Astrocyte (in vitro differentiated cells and primary cell): ENCODE data around the gene MYPN. TPM values are rescaled to one million over a fixed set of nuclear protein-coding genes. Genes with fewer than 3 reads are reported as not detected.

Experiments
- DNase-seq: peaks from one replicate; pipeline ENCODE4 v3.0.0-alpha.2; 2010; ENCODE audit warnings: low read depth
- FAIRE-seq: peaks from 2 replicates; lab custom pipeline; 2011; peaks lifted over from hg19 to GRCh38; lab: Jason Lieb, UNC
- H2AFZ ChIP-seq: 2 replicates; pipeline ENCODE4 v1.6.0; 2012; ENCODE audit warnings: low read depth, low read length, inconsistent platforms
- H3K27ac ChIP-seq: 2 replicates; pipeline ENCODE4 v1.5.1; 2011; ENCODE audit warnings: low read depth, low read length, inconsistent platforms
- H3K27me3 ChIP-seq: 2 replicates; pipeline ENCODE4 v1.6.0; 2011; ENCODE audit warnings: low read length, inconsistent platforms; ENCODE audit not compliant: insufficient read depth
- H3K36me3 ChIP-seq: 2 replicates; pipeline ENCODE4 v1.5.1; 2011; ENCODE audit warnings: low read length, inconsistent platforms; ENCODE audit not compliant: insufficient read depth
- H3K4me1 ChIP-seq: 2 replicates; pipeline ENCODE4 v1.5.1; 2011; ENCODE audit warnings: low read length, inconsistent platforms; ENCODE audit not compliant: insufficient read depth
- H3K4me2 ChIP-seq: 2 replicates; pipeline ENCODE4 v1.6.0; 2012; ENCODE audit warnings: low read length, inconsistent platforms
- H3K4me3 ChIP-seq: 2 replicates; pipeline ENCODE4 v1.5.1; 2011; ENCODE audit warnings: low read depth, mild to moderate bottlenecking, low read length, inconsistent platforms; ENCODE audit not compliant: insufficient read depth
- H3K79me2 ChIP-seq: 2 replicates; pipeline ENCODE4 v1.6.0; 2012; ENCODE audit warnings: mild to moderate bottlenecking, low read length, inconsistent platforms; ENCODE audit not compliant: insufficient read depth
- H3K9ac ChIP-seq: 2 replicates; pipeline ENCODE4 v1.6.0; 2012; ENCODE audit warnings: mild to moderate bottlenecking, low read length, inconsistent platforms
- H3K9me3 ChIP-seq: 2 replicates; pipeline ENCODE4 v1.5.1; 2012; ENCODE audit warnings: low read depth, mild to moderate bottlenecking, low read length, inconsistent platforms; ENCODE audit not compliant: insufficient read depth
- H4K20me1 ChIP-seq: 2 replicates; pipeline ENCODE4 v1.6.0; 2012; ENCODE audit warnings: low read length, inconsistent platforms; ENCODE audit not compliant: insufficient read depth
- H3K27ac Mint-ChIP-seq: one replicate; pipeline ENCODE4 v1.8.0; 2021; ENCODE audit warnings: mild to moderate bottlenecking, mixed read lengths; ENCODE audit not compliant: unreplicated experiment
- H3K27me3 Mint-ChIP-seq: one replicate; pipeline ENCODE4 v1.8.0; 2021; ENCODE audit warnings: low read depth, mixed read lengths; ENCODE audit not compliant: unreplicated experiment
- H3K36me3 Mint-ChIP-seq: one replicate; pipeline ENCODE4 v1.8.0; 2021; ENCODE audit warnings: low read depth, mixed read lengths; ENCODE audit not compliant: unreplicated experiment
- H3K4me1 Mint-ChIP-seq: one replicate; pipeline ENCODE4 v1.8.0; 2021; ENCODE audit warnings: low read depth, mixed read lengths; ENCODE audit not compliant: unreplicated experiment
- H3K4me3 Mint-ChIP-seq: one replicate; pipeline ENCODE4 v1.8.0; 2021; ENCODE audit warnings: mild to moderate bottlenecking, moderate library complexity, mixed read lengths; ENCODE audit not compliant: unreplicated experiment
- H3K9me3 Mint-ChIP-seq: one replicate; pipeline ENCODE4 v1.8.0; 2021; ENCODE audit warnings: mild to moderate bottlenecking, mixed read lengths; ENCODE audit not compliant: unreplicated experiment
- EZH2 ChIP-seq: IDR thresholded peaks from 2 replicates; pipeline ENCODE4 v1.6.1; 2012; ENCODE audit warnings: mild to moderate bottlenecking, low read length, inconsistent platforms; ENCODE audit not compliant: insufficient read depth
- total RNA-seq: library from RNA; stranded (reverse); gene quantifications from 2 replicates; pipeline ENCODE4 v1.2.1, GENCODE V29; 2021
- TF ChIP-seq, protein P1 (sequence below): IDR thresholded peaks from 2 replicates; pipeline ENCODE4 v1.5.1; 2011; ENCODE audit warnings: low read depth, mild to moderate bottlenecking, inconsistent platforms, low read length, moderate library complexity; ENCODE audit not compliant: insufficient read depth

Gene MYPN
- total RNA-seq, 1 donor from 2014 or later = 0.11 TPM

DNA sequence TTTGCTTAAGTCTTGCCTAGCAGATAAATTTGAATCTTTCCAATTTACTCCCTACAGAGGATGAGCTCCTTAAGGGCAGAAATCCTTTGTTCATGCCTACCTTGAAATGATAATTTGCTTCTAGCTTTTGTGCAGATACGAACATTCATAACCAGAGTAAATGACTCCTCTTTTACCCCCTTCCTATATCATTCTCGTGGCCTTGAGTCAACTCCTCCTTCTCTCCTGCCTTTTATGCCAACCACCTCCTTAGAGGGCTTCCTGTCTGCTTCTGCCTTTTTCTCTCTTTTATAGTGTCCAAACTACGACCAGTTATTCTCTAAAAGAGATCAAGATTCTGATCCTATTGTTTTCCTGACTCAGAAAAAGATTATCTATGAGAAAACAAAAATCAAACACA, 36.4 kb downstream of the MYPN start:
- Histone ChIP-seq H3K4me2 (no peak overlapping the region), H3K9ac (no peak overlapping the region), H3K79me2 (no peaks in the 10 kb centered on the region), H3K36me3 (no peaks in the 10 kb centered on the region), H3K27ac (no peak overlapping the region), H4K20me1 (no peaks in the 10 kb centered on the region), H3K9me3 (no peaks in the 10 kb centered on the region), H2AFZ (no peak overlapping the region), H3K4me3 (no peak overlapping the region), H3K27me3 (no peaks in the 10 kb centered on the region), H3K4me1 (peaks cover 3% of the 10 kb centered on the region)
- no peaks in the 10 kb centered on the region for H3K9me3 Mint-ChIP-seq
- no peaks in the 10 kb centered on the region for H3K36me3 Mint-ChIP-seq
- TF ChIP-seq, protein P1, sequence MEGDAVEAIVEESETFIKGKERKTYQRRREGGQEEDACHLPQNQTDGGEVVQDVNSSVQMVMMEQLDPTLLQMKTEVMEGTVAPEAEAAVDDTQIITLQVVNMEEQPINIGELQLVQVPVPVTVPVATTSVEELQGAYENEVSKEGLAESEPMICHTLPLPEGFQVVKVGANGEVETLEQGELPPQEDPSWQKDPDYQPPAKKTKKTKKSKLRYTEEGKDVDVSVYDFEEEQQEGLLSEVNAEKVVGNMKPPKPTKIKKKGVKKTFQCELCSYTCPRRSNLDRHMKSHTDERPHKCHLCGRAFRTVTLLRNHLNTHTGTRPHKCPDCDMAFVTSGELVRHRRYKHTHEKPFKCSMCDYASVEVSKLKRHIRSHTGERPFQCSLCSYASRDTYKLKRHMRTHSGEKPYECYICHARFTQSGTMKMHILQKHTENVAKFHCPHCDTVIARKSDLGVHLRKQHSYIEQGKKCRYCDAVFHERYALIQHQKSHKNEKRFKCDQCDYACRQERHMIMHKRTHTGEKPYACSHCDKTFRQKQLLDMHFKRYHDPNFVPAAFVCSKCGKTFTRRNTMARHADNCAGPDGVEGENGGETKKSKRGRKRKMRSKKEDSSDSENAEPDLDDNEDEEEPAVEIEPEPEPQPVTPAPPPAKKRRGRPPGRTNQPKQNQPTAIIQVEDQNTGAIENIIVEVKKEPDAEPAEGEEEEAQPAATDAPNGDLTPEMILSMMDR = no peak
- no peak for TF ChIP-seq EZH2
- H3K4me3 Mint-ChIP-seq = no peak overlapping the region
- DNase-seq = no peak
- no peak overlapping the region for H3K27ac Mint-ChIP-seq
- no peaks in the 10 kb centered on the region for H3K4me1 Mint-ChIP-seq
- no peaks in the 10 kb centered on the region for H3K27me3 Mint-ChIP-seq
- no peak for FAIRE-seq

- Histone ChIP-seq H3K4me3 (no peak overlapping the region), H3K27me3 (no peaks in the 10 kb centered on the region), H3K36me3 (no peaks in the 10 kb centered on the region), H4K20me1 (no peaks in the 10 kb centered on the region), H2AFZ (no peak overlapping the region), H3K9me3 (no peaks in the 10 kb centered on the region), H3K9ac (no peak overlapping the region), H3K27ac (no peak overlapping the region), H3K4me2 (no peak overlapping the region), H3K79me2 (no peaks in the 10 kb centered on the region), H3K4me1 (peaks cover 3% of the 10 kb centered on the region)
- TF ChIP-seq, protein P1 = no peak
- no peak for TF ChIP-seq EZH2
- DNase-seq = no peak
- no peak for FAIRE-seq
- Mint-ChIP-seq H3K9me3 (no peaks in the 10 kb centered on the region), H3K27me3 (no peaks in the 10 kb centered on the region), H3K4me1 (no peaks in the 10 kb centered on the region), H3K4me3 (no peak overlapping the region), H3K36me3 (no peaks in the 10 kb centered on the region), H3K27ac (no peak overlapping the region)
Observed at GRCh38 chr10:68146133-68146532, 36.8 kb downstream of the MYPN start.

- Histone ChIP-seq H3K4me2 (no peak overlapping the region), H2AFZ (no peak overlapping the region), H3K27me3 (no peaks in the 10 kb centered on the region), H4K20me1 (no peaks in the 10 kb centered on the region), H3K79me2 (no peaks in the 10 kb centered on the region), H3K9me3 (no peaks in the 10 kb centered on the region), H3K9ac (no peak overlapping the region), H3K4me3 (no peak overlapping the region), H3K4me1 (peaks cover 26% of the 10 kb centered on the region), H3K27ac (no peak overlapping the region), H3K36me3 (no peaks in the 10 kb centered on the region)
- no peaks in the 10 kb centered on the region for H3K36me3 Mint-ChIP-seq
- DNase-seq = no peak
- TF ChIP-seq, protein P1 = no peak
- no peak for TF ChIP-seq EZH2
- no peaks in the 10 kb centered on the region for H3K9me3 Mint-ChIP-seq
- H3K4me3 Mint-ChIP-seq = no peak overlapping the region
- H3K27me3 Mint-ChIP-seq = no peaks in the 10 kb centered on the region
- FAIRE-seq = no peak
- H3K27ac Mint-ChIP-seq = no peak overlapping the region
- peaks cover 18% of the 10 kb centered on the region for H3K4me1 Mint-ChIP-seq
Observed at GRCh38 chr10:68151453-68151852, 42.2 kb downstream of the MYPN start.
